ENCODE data around the gene NDST1.

- TF ChIP-seq CTCF (IDR thresholded peaks at IDR 0.05), result no peak
- no peak for TF ChIP-seq POLR2A (IDR thresholded peaks at IDR 0.05)
These were observed 5.8 kb upstream of the NDST1 start for GRCh38 chr5:150502106-150502505.
